Jurkat, Clone E6-1 (cell line): ENCODE measurements around the gene MPPED1.

Experiments
- DNase-seq: peaks from one replicate; pipeline ENCODE4 v3.0.0-alpha.2; 2011; ENCODE audit warnings: low read depth, low spot score
- H3K4me3 ChIP-seq: 2 replicates; pipeline ENCODE4 v1.5.1; 2011; ENCODE audit warnings: mild to moderate bottlenecking, low read length, control low read depth, moderate library complexity

MPPED1 gene

DNA sequence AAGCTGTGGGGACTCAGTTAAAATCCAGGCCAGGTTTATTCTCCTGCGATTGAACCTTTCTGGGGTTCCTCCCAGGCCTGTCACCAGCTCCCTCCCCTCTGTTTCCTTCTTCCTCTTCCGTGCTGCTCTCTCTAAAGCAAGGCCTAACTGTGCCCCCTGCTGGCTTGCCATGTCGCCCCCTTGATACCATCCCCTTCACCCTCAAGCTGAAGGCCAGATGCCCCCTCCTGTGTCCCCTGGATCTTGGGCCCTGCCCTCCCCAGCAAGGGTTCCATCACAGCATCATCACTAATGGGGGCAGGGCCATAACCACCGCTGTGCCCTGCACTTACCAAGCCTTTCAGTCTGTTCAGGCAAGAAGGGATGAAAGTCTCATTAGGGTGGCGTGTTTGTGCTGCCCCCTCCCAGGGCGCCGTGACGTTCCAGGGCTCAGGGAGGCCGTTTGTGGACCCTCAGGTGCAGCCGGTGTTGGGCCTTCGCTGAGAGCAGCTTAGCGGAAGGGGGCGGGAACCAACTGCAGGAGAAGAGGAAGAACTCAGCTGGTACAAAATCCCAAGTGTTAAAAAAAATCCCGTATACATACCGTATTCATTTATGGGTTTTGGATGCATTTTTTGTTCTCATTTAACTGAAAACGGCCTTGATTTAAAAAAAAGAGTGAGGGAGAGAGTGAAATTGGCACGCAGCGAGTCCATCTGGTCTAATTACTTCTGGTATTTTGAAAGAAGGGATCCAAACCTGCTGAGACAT is 69.9 kb downstream of the MPPED1 start:
- H3K4me3 ChIP-seq: no peak overlapping the region
- DNase-seq: peak; percentile 43

DNA sequence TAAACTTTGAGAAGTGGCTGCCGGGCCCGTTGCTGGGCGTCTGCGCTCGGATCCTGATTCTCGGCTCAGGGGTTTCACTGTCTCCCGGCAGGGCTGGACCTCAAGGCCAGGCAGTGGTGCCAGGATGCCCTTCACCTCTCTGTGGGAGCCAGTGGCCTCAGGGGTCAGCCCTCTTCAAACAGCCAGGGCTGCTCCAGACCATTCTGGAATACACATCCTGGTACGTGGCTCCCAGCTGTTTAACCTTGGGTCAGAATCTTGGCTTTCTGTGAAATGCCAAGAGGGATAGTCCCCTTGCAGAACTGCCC is 70.5 kb downstream of the MPPED1 start:
- DNase-seq: no peak
- H3K4me3 ChIP-seq: no peak overlapping the region

GRCh38 chr22:43483266-43483665 is 71.5 kb downstream of the MPPED1 start:
- DNase-seq: no peak
- H3K4me3 ChIP-seq: no peak overlapping the region

GRCh38 chr22:43483669-43484068 is 71.9 kb downstream of the MPPED1 start:
- no peak overlapping the region for H3K4me3 ChIP-seq
- DNase-seq: no peak

- H3K4me3 ChIP-seq: no peak overlapping the region
- no peak for DNase-seq
These were observed 72.4 kb downstream of the MPPED1 start for GRCh38 chr22:43484227-43484626.

- no peak overlapping the region for H3K4me3 ChIP-seq
- DNase-seq: no peak
These were observed 73.8 kb downstream of the MPPED1 start for GRCh38 chr22:43485502-43486089.

GRCh38 chr22:43487311-43488030 is 75.7 kb downstream of the MPPED1 start:
- no peak for DNase-seq
- H3K4me3 ChIP-seq: no peak overlapping the region

GRCh38 chr22:43488031-43488866 is 76.4 kb downstream of the MPPED1 start:
- no peak for DNase-seq
- no peak overlapping the region for H3K4me3 ChIP-seq

DNA sequence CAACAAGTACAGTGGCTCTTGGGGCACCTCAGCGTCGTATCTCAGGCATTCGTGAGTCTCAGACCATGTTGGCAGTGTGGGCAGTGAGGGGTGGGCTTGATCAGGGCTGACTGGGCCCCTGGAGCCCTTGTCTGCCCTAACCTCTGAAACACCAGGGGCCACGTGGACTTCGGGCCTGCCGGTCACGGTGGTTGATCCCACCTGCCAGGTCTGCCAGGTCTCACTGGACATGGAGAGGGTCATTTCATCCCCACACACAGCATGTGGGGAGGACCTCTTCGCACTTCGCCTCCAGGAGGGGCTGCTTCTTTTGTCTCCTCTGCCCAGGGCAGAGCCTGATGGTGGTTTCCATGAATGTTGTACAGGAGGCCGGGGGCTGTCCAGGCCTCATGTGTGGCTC is 77.1 kb downstream of the MPPED1 start:
- no peak overlapping the region for H3K4me3 ChIP-seq
- no peak for DNase-seq

DNA sequence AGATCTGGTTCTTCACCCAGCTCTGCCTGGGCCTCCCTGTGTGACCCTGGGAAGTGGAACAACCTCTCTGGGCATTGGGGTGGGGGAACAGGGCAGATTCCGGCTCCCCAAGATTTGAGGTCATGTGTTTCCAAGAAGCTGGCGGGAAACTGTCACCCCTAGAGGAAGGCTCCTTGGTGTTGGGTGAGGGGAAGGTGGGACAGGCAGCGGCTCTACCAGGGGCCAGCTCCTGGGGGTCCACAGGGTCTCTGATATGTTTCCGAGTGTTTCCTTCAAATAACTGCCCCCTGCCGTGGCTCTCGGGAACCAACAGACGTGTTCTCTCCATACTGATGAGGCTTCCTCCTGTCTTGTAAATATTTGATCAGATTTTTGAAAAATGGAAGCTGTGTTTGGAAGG is 78.5 kb downstream of the MPPED1 start:
- no peak for DNase-seq
- no peak overlapping the region for H3K4me3 ChIP-seq

- H3K4me3 ChIP-seq: no peak overlapping the region
- DNase-seq: no peak
These were observed 79.4 kb downstream of the MPPED1 start for GRCh38 chr22:43491177-43491576.

- DNase-seq: no peak
These were observed 79.9 kb downstream of the MPPED1 start for GRCh38 chr22:43491737-43492136.

DNA sequence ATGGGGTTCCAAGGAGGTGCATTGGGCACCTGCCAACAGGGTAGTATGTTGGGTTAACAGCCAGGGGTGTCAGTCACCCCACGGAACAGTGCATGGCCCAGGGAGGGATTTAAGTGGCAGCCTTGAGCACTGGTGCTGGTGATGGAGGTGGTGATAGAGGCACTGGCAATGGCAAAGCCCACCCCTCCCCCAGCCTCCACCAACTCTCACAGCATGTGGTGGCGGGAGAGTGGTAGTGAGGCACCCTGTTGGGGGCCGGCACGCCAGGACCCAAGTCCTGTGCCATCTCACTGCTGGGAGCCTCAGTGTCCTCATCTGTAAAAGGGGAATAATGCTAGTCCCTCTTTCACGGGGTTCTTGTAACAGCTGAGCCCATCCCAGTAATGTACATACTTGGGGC is 81.5 kb downstream of the MPPED1 start:
- no peak overlapping the region for H3K4me3 ChIP-seq
- DNase-seq: no peak

More at GRCh38 chr22:43491737-43492136, 79.9 kb downstream of the MPPED1 start:
- no peak overlapping the region for H3K4me3 ChIP-seq

GRCh38 chr22:43497956-43498855 is 86.4 kb downstream of the MPPED1 start:
- DNase-seq: no peak
- H3K4me3 ChIP-seq: no peak overlapping the region

DNA sequence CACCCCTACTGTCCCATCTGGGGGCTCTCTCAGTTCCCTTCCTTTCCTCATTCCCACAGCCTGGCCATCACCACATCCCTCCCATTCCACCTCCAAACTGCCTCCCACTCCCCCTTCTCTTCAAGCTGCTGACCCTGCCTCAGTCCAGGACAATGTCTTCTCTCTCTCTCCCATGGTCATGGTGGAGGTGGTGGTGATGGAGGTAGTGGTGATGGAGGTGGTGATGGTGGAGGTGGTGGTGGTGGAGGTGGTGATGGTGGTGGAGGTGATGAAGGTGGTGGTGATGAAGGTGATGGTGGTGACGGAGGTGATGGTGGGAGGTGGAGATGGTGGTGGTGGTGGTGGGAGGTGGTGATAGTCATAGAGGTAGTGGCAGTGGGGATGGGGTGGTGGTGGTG is 87.0 kb downstream of the MPPED1 start:
- DNase-seq: no peak
- no peak overlapping the region for H3K4me3 ChIP-seq

GRCh38 chr22:43500792-43501785 is 89.3 kb downstream of the MPPED1 start:
- no peak for DNase-seq
- H3K4me3 ChIP-seq: no peak overlapping the region

GRCh38 chr22:43501878-43502277 is 90.1 kb downstream of the MPPED1 start:
- no peak for DNase-seq
- H3K4me3 ChIP-seq: no peak overlapping the region
